22Rv1 (cell line): ENCODE data around the gene PODNL1.
"Not testable (repeated sequence)": the region's sequence is repeated elsewhere in the genome, so short reads cannot be mapped to it uniquely, and the experiment has no call there.

ENCODE experiments used
- H3K27ac ChIP-seq: fragments of 450-650 bp; 2 replicates; pipeline ENCODE4 v1.5.1; 2017
- ZFX ChIP-seq: fragments of 450-650 bp; IDR thresholded peaks from 2 replicates; pipeline ENCODE4 v1.6.1; 2017; ENCODE audit warnings: antibody characterized with exemption, borderline replicate concordance
- TF ChIP-seq, protein P1 (sequence below): fragments of 450-650 bp; IDR thresholded peaks from 2 replicates; pipeline ENCODE4 v1.5.1; 2017; ENCODE audit warnings: mild to moderate bottlenecking

The PODNL1 gene

DNA sequence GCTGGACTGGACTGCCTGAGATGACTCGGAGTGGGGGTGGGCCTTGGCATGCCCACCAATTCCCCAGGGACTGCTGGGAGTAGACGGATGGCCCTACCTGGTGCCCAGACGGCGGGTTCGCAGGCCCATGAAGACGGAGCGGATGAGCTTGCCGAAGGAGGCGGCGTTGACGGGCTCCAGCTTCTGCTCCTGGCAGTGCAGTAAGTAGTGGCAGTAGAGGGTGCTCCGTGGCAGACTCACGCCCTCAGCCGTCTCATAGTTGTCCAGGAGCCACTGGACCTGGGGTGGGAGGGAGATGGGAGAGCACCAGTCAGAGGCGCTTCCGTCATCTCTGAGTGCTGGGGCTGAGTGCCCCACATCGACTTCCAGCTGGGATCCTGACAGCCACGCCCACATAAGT is 31.7 kb upstream of the PODNL1 start:
- no peak for TF ChIP-seq ZFX
- TF ChIP-seq, protein P1, sequence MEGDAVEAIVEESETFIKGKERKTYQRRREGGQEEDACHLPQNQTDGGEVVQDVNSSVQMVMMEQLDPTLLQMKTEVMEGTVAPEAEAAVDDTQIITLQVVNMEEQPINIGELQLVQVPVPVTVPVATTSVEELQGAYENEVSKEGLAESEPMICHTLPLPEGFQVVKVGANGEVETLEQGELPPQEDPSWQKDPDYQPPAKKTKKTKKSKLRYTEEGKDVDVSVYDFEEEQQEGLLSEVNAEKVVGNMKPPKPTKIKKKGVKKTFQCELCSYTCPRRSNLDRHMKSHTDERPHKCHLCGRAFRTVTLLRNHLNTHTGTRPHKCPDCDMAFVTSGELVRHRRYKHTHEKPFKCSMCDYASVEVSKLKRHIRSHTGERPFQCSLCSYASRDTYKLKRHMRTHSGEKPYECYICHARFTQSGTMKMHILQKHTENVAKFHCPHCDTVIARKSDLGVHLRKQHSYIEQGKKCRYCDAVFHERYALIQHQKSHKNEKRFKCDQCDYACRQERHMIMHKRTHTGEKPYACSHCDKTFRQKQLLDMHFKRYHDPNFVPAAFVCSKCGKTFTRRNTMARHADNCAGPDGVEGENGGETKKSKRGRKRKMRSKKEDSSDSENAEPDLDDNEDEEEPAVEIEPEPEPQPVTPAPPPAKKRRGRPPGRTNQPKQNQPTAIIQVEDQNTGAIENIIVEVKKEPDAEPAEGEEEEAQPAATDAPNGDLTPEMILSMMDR, result no peak
- H3K27ac ChIP-seq, result no peak overlapping the region

DNA sequence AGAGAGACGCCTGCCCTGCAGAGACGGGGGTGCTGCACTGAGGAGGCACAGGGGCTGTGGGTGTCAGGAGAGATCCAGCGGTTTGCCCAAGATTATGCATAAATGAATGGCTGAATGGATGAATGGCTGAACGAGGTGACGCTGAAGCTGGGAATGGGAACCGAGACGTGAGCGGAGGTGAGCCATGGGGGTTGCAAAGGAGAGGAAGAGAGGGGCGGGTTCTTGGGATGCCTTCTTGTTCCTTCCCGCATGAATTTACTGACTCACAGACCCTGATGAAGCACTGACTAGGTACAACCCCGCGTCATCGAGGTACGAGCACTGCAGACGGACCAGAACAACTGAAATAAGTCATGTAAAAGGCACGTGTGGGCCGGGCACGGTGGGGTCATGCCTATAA is 30.8 kb upstream of the PODNL1 start:
- TF ChIP-seq, protein P1, result no peak
- no peak for TF ChIP-seq ZFX

DNA sequence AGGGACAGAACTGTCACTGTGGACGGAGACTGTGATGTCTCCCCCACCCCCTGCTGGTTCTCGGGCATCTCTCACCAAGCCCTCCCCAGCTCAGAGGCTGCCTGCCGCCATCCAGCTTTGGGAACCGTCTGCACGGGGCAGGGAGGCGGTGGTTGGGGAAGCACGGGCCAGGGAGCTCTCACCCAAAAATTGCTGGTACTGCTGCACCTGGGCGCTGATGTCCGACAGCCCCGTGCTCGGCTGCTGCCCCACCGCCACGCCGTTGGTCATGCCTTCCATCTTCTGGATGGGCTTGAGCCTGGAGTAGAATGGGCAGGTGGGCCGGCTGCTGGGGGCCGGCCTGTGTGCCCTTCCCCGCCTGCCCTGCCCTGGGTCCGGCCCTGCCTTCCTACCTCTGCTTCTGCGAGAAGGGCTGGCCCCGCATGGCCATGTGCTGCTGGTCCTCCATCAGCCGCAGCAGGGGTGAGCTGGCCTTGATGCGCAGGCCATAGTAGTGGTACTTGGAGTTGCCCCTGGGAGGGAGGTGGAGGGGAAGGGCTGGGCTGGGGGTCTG is 30.2 kb upstream of the PODNL1 start:
- TF ChIP-seq ZFX, result no peak
- TF ChIP-seq, protein P1, result no peak

More for the DNA sequence above, 30.8 kb upstream of the PODNL1 start:
- H3K27ac ChIP-seq, result no peak overlapping the region

DNA sequence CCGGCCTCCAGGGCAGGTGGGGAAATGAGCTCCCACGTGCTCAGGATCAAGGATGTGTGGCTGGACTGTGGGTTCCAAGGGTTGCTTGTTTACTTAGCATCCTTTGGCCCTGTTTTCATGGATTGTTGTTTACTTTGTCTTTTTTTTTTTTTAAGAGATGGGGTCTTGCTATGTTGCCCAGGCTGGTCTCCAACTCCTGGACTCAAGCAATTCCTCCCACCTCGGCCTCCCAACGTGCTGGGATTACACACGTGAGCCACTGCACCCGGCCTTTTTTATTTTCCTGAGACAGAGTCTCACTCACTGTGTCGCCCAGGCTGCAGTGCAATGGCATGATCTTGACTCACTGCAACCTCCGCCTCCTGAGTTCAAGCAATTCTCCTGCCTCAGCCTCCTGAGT is 29.0 kb upstream of the PODNL1 start:
- H3K27ac ChIP-seq, result not testable (repeated sequence)

More for the DNA sequence above, 30.2 kb upstream of the PODNL1 start:
- H3K27ac ChIP-seq, result no peak overlapping the region

DNA sequence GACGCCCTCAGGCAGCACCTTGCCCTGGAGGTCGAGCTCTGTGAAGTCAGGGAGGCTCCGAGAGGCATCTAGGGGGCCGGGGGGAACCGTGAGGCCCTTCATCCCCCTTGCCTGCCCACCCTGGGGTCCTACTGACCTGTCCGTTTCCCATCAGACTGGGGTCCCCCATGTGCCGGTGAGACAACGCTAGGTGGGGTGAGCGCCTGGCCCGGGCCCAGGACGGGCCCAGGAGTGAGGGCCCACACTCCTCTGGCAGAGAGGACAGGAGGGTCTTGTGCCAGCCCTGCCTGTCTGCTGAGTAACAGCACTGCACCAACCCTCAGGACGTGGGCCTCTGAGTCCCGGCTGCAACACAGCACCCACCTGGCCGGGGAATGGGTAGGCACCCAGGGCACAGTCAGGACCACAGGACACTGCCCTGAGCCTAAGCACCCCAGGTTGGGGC is 28.5 kb upstream of the PODNL1 start:
- TF ChIP-seq, protein P1, result no peak
- no peak for TF ChIP-seq ZFX
- no peak overlapping the region for H3K27ac ChIP-seq

DNA sequence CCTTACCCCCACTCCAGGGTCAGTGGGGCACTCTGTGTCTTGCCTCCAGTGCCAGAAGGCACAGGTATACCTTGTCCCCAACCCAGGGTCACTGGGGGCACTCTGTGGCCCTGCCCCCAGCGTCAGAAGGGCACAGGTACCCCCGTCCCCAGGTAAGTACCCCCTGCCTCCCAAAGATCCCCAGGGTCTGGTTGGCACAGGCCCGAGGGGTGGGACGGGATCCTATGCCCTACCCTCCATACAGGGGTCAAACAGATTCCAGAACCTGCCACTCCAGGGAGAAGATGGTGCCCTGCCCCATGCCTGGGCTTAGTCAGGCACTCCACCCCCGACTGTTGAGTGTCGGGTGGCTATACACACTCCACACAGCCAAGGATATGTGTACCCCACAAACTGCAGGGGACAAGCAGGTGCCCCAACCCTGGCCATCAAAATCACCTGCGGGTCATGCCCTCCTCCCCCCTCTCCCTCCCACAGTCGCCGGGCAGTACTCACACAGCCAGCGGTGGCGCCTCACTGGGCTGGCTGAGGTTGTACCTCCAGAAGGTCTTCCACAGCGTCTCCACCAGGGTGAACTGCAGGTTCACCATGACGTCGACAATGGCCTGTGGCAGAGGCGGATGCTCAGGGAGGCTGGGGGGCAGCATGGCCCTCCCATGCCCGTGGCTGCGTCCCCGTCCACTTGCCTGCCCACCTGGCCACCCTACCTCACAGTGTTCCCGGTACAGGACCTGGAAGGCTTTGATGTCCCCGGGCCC is 27.9 kb upstream of the PODNL1 start:
- no peak for TF ChIP-seq ZFX
- TF ChIP-seq, protein P1, result no peak

DNA sequence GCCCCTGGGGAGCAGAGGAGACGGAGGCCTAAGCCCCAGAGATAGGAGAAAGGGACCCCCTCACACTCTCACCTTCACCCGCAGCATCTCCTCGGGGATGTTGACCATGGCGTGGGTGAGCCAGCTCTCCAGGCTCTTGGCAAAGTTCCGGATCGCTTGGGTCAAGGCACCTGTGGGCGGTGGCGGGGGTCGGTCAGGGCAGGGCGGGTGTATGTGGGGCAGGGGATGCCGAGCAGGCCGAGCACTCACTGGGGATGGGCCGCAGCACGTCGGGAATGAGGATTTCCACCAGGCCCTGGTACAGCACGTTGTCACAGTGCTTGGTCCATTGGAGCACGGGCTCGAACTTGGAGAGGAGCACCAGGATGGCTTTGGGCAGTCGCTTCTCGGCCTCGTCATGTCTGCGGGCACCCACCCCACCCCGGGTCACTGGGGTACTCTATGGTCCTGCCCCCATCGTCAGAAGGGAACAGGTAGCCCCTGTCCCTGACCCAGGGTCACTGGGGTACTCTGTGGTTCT is 27.2 kb upstream of the PODNL1 start:
- no peak overlapping the region for H3K27ac ChIP-seq
- TF ChIP-seq, protein P1, result no peak
- TF ChIP-seq ZFX, result no peak

More for the DNA sequence above, 27.9 kb upstream of the PODNL1 start:
- H3K27ac ChIP-seq, result no peak overlapping the region
